Stomach (tissue), 4 donors: ENCODE data around the gene SUCO.
"Not testable (repeated sequence)": the region's sequence is repeated elsewhere in the genome, so short reads cannot be mapped to it uniquely, and the experiment has no call there.

Source experiments
- CTCF ChIP-seq, 7 experiments: fragments of 450-650 bp in 4 of 7; fragments of 200-600 bp in 3 of 7; sonication (generic) in 3 of 7; IDR thresholded peaks; one replicate each; pipeline ENCODE4 v1.5.1; 2016 to 2019; ENCODE audit warnings: antibody characterized with exemption in 7 of 7, control low read depth in 2 of 7, mild to moderate bottlenecking in 1 of 7
- EP300 ChIP-seq: sonication (generic); formaldehyde crosslinking; IDR thresholded peaks from one replicate; pipeline ENCODE4 v1.6.1; 2017; ENCODE audit warnings: antibody characterized with exemption
- POLR2A ChIP-seq, 4 donors: fragments of 450-650 bp; IDR thresholded peaks; one replicate each; pipeline ENCODE4 v1.6.1; 2016; ENCODE audit warnings: antibody characterized with exemption in 4 of 4, control low read depth in 2 of 4, mild to moderate bottlenecking in 1 of 4, moderate library complexity in 1 of 4

DNA sequence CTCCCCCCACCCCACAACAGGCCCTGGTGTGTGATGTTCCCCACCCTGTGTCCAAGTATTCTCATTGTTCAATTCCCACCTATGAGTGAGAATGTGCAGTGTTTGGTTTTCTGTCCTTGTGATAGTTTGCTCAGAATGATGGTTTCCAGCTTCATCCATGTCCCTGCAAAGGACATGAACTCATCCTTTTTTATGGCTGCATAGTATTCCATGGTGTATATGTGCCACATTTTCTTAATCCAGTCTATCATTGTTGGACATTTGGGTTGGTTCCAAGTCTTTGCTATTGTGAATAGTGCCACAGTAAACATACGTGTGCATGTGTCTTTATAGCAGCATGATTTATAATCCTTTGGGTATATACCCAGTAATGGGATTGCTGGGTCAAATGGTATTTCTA is 58.5 kb downstream of the SUCO start:
- not testable (repeated sequence) for TF ChIP-seq CTCF (IDR thresholded peaks at IDR 0.05); EP300; POLR2A (IDR thresholded peaks at IDR 0.05)
